IMR-90 (cell line): ENCODE measurements around the gene PCDHA4. TPM values are rescaled to one million over a fixed set of nuclear protein-coding genes. Genes with fewer than 3 reads are reported as not detected.

ENCODE experiments used
- ATAC-seq: fragments of 200-7000 bp; cut with Tn5 transposase; 2 replicates; pipeline ENCODE4 v1.9.1; 2020; ENCODE audit warnings: low read depth, mild to moderate bottlenecking, moderate library complexity
- BruUV-seq: library from RNA; stranded (reverse); fragments of 400-500 nt; replicated peaks from 2 replicates; lab custom pipeline; 2021; lab: Mats Ljungman, UMichigan
- CTCF ChIA-PET: fragments of 300-600 bp; formaldehyde crosslinking; extraction: SDS; loops from one replicate; lab custom pipeline; 2021; ENCODE audit warnings: antibody characterized with exemption; lab: Yijun Ruan, JAX
- POLR2A ChIA-PET: fragments of 300-600 bp; sonication (Branson Sonifier 250); formaldehyde crosslinking; loops from one replicate; lab custom pipeline; 2022; ENCODE audit warnings: antibody characterized with exemption; ENCODE audit not compliant: unreplicated experiment; lab: Charles Lee
- DNase-seq: peaks from one replicate; pipeline ENCODE4 v3.0.0; 2013
- H2AFZ ChIP-seq: replicated peaks from 2 replicates; pipeline ENCODE3; 2013; ENCODE audit warnings: low read length, mild to moderate bottlenecking; ENCODE audit not compliant: poor library complexity
- H2AK5ac ChIP-seq: 2 replicates; pipeline ENCODE4 v1.6.1; 2013; ENCODE audit warnings: low read depth, low read length, inconsistent platforms
- H2AK9ac ChIP-seq: replicated peaks from 2 replicates; pipeline ENCODE3; 2013; ENCODE audit warnings: mild to moderate bottlenecking, low read depth, low read length, moderate library complexity; ENCODE audit not compliant: poor library complexity
- H2BK120ac ChIP-seq: 2 replicates; pipeline ENCODE4 v1.6.1; 2013; ENCODE audit warnings: low read depth, low read length, inconsistent platforms
- H2BK15ac ChIP-seq: 3 replicates; pipeline ENCODE4 v1.6.1; 2013; ENCODE audit warnings: low read depth, low read length, inconsistent platforms
- H2BK20ac ChIP-seq: 2 replicates; pipeline ENCODE4 v1.6.1; 2013; ENCODE audit warnings: low read depth, mild to moderate bottlenecking, inconsistent platforms, low read length, moderate library complexity
- H2BK5ac ChIP-seq: 2 replicates; pipeline ENCODE4 v1.6.1; 2013; ENCODE audit warnings: mild to moderate bottlenecking, low read depth, low read length, inconsistent platforms; ENCODE audit not compliant: poor library complexity, severe bottlenecking
- H3K14ac ChIP-seq: replicated peaks from 2 replicates; pipeline ENCODE4 v1.6.1; 2013; ENCODE audit warnings: low read depth, low read length, inconsistent platforms
- H3K18ac ChIP-seq: 2 replicates; pipeline ENCODE4 v1.6.1; 2013; ENCODE audit warnings: low read depth, low read length, control low read depth
- H3K23ac ChIP-seq: 2 replicates; pipeline ENCODE4 v1.6.1; 2013; ENCODE audit warnings: low read depth, low read length, inconsistent platforms
- H3K27ac ChIP-seq: 2 replicates; pipeline ENCODE4 v1.5.1; 2013; ENCODE audit warnings: mild to moderate bottlenecking, control low read depth, low read length; ENCODE audit not compliant: insufficient read depth
- H3K27me3 ChIP-seq: 2 replicates; pipeline ENCODE4 v1.6.1; 2013; ENCODE audit warnings: low read length; ENCODE audit not compliant: control insufficient read depth, insufficient read depth
- H3K36me3 ChIP-seq: 2 replicates; pipeline ENCODE4 v1.6.1; 2013; ENCODE audit warnings: low read length, mixed read lengths; ENCODE audit not compliant: control insufficient read depth, insufficient read depth
- H3K4ac ChIP-seq: 2 replicates; pipeline ENCODE4 v1.6.1; 2013; ENCODE audit warnings: low read depth, low read length, inconsistent platforms
- H3K4me1 ChIP-seq: 2 replicates; pipeline ENCODE4 v1.6.1; 2013; ENCODE audit warnings: low read length, mixed read lengths; ENCODE audit not compliant: control insufficient read depth, insufficient read depth
- H3K4me2 ChIP-seq: 2 replicates; pipeline ENCODE4 v1.6.1; 2013; ENCODE audit warnings: low read depth, mild to moderate bottlenecking, control low read depth, low read length, moderate library complexity
- H3K4me3 ChIP-seq: 2 replicates; pipeline ENCODE4 v1.5.1; 2013; ENCODE audit warnings: low read depth, mild to moderate bottlenecking, control low read depth, low read length, moderate library complexity; ENCODE audit not compliant: insufficient read depth
- H3K56ac ChIP-seq: 2 replicates; pipeline ENCODE4 v1.6.1; 2013; ENCODE audit warnings: low read length, inconsistent platforms; ENCODE audit not compliant: insufficient read depth; ENCODE audit errors: extremely low read depth
- H3K79me1 ChIP-seq, 2 experiments: 2 replicates each; pipeline ENCODE4 v1.6.1; 2013; ENCODE audit warnings: low read length in 2 of 2, inconsistent platforms in 1 of 2, low read depth in 1 of 2
- H3K9ac ChIP-seq: 2 replicates; pipeline ENCODE4 v1.6.1; 2013; ENCODE audit warnings: low read depth, low read length, control low read depth
- H3K9me1 ChIP-seq: 2 replicates; pipeline ENCODE4 v1.6.1; 2013; ENCODE audit warnings: low read length, inconsistent platforms; ENCODE audit not compliant: insufficient read depth
- H3K9me3 ChIP-seq: 2 replicates; pipeline ENCODE4 v1.6.1; 2013; ENCODE audit warnings: low read length; ENCODE audit not compliant: control insufficient read depth, insufficient read depth
- H4K20me1 ChIP-seq: 2 replicates; pipeline ENCODE4 v1.6.1; 2013; ENCODE audit warnings: low read length, inconsistent platforms; ENCODE audit not compliant: insufficient read depth
- H4K5ac ChIP-seq: 2 replicates; pipeline ENCODE4 v1.6.1; 2013; ENCODE audit warnings: mild to moderate bottlenecking, low read depth, low read length, control low read depth
- H4K8ac ChIP-seq, 2 experiments: 2 replicates each; pipeline ENCODE4 v1.6.1; 2013; ENCODE audit warnings: low read depth in 2 of 2, low read length in 2 of 2, control low read depth in 1 of 2, inconsistent platforms in 1 of 2
- H4K91ac ChIP-seq: 2 replicates; pipeline ENCODE4 v1.6.1; 2013; ENCODE audit warnings: low read depth, low read length, inconsistent platforms; ENCODE audit not compliant: insufficient read depth
- BHLHE40 ChIP-seq: fragments of 150-350 bp; IDR thresholded peaks from 2 replicates; pipeline ENCODE4 v1.6.1; 2016; ENCODE audit warnings: mild to moderate bottlenecking, low read depth, low read length
- CTCF ChIP-seq: conservative IDR thresholded peaks from 2 replicates; pipeline ENCODE4 v1.5.1; 2012; ENCODE audit warnings: mild to moderate bottlenecking, low read depth, low read length, improper control_type of control experiment
- MAFK ChIP-seq: IDR thresholded peaks from 2 replicates; pipeline ENCODE4 v1.6.1; 2012; ENCODE audit warnings: low read depth, low read length, improper control_type of control experiment
- MAZ ChIP-seq: IDR thresholded peaks from 2 replicates; pipeline ENCODE4 v1.6.1; 2012; ENCODE audit warnings: low read depth, mild to moderate bottlenecking, low read length, improper control_type of control experiment, moderate library complexity, borderline replicate concordance
- RCOR1 ChIP-seq: IDR thresholded peaks from 2 replicates; pipeline ENCODE4 v1.6.1; 2012; ENCODE audit warnings: mild to moderate bottlenecking, low read length, improper control_type of control experiment; ENCODE audit not compliant: insufficient replicate concordance
- RFX5 ChIP-seq: IDR thresholded peaks from 2 replicates; pipeline ENCODE4 v1.8.0; 2012; ENCODE audit warnings: low read depth, mild to moderate bottlenecking, low read length, moderate library complexity
- SMC3 ChIP-seq: fragments of 150-350 bp; IDR thresholded peaks from 2 replicates; pipeline ENCODE4 v1.6.1; 2016; ENCODE audit warnings: low read depth, mild to moderate bottlenecking, antibody characterized with exemption, low read length, moderate library complexity
- USF2 ChIP-seq: fragments of 150-350 bp; IDR thresholded peaks from 2 replicates; pipeline ENCODE4 v1.6.1; 2017; ENCODE audit warnings: mild to moderate bottlenecking, antibody characterized with exemption, low read length, low read depth
- WGBS, 2 experiments: methylation state at CpG; one replicate each; pipeline versions ENCODE4 v1.1.5 to v1.1.7; 2013; ENCODE audit warnings: missing lambda C conversion rate in 2 of 2; ENCODE audit not compliant: insufficient read length in 1 of 2; ENCODE audit errors: extremely low coverage in 2 of 2; 5-methylcytosine and 5-hydroxymethylcytosine counted together
- dilution Hi-C: fragments of 300-500 bp; cut with HindIII; formaldehyde crosslinking; loops from one replicate; pipeline ENCODE4 v1.14.3; 2018; ENCODE audit warnings: low sequenced_read_pairs; ENCODE audit not compliant: unreplicated experiment
- in situ Hi-C: fragments of 300-500 bp; cut with MboI; formaldehyde crosslinking; loops from 3 replicates; pipeline ENCODE4 v1.14.3; 2019; ENCODE audit warnings: low sequenced_read_pairs, inconsistent platforms, mixed read lengths
- intact Hi-C: fragments of 100-400 bp; cut with micrococcal nuclease; formaldehyde crosslinking; loops from 2 replicates; pipeline ENCODE4 v1.10.0; 2022
- polyA plus RNA-seq, 3 experiments: library from polyadenylated mRNA; depleted of rRNA; stranded (reverse); fragments of >200 nt; gene quantifications; 2 replicates each; pipeline ENCODE4 v1.2.3, GENCODE V29; 2012; ENCODE audit warnings: low replicate concordance in 1 of 3
- total RNA-seq: library from RNA; depleted of rRNA; stranded (reverse); fragments of >200 nt; gene quantifications from 2 replicates; pipeline ENCODE4 v1.2.3, GENCODE V29; 2012

The PCDHA4 gene
- total and polyA plus RNA-seq, 2 of the 4 experiments (the other 2 are of a cell fraction): under 0.01 to 0.02 TPM

GRCh38 chr5:140780512-140780911 lies 26.4 kb upstream of the PCDHA4 start:
- Histone ChIP-seq H2BK15ac (no peak overlapping the region), H2AK5ac (no peak overlapping the region), H3K27ac (no peak overlapping the region), H3K27me3 (no peaks in the 10 kb centered on the region), H4K5ac (no peak overlapping the region), H3K9me3 (peaks cover 21% of the 10 kb centered on the region), H2BK120ac (no peak overlapping the region), H3K4me1 (no peaks in the 10 kb centered on the region), H2AK9ac (no peak overlapping the region), H3K4me3 (no peak overlapping the region), H3K4ac (no peak overlapping the region), H3K9me1 (no peaks in the 10 kb centered on the region), H3K79me1 (no peaks in the 10 kb centered on the region), H3K36me3 (no peaks in the 10 kb centered on the region), H2AFZ (no peak overlapping the region), H3K4me2 (no peak overlapping the region), H3K14ac (no peak overlapping the region), H2BK20ac (no peak overlapping the region), H4K91ac (no peak overlapping the region), H3K56ac (no peak overlapping the region), H2BK5ac (no peak overlapping the region), H4K8ac (no peak overlapping the region), H3K9ac (no peak overlapping the region), H4K20me1 (no peaks in the 10 kb centered on the region), H3K23ac (no peak overlapping the region), H3K18ac (no peak overlapping the region)
- ChIA-PET CTCF (no interaction called here), POLR2A (no interaction called here)
- intact Hi-C loops: no loop called here
- dilution Hi-C loops: no loop called here
- TF ChIP-seq SMC3: no peak
- TF ChIP-seq BHLHE40: no peak
- TF ChIP-seq MAZ: no peak
- no peak for TF ChIP-seq RFX5
- no peak for TF ChIP-seq USF2
- no peak for TF ChIP-seq CTCF
- no peak for TF ChIP-seq RCOR1
- TF ChIP-seq MAFK: no peak
- BruUV-seq: no TSS peak
- in situ Hi-C loops: no loop called here
- no CpG with 5 or more reads among the region's 1 CpG for WGBS, 2 experiments
- ATAC-seq: no peak
- no peak for DNase-seq
